GM19324 (cell line): ENCODE results near the gene GPR183.

Source experiments
- ATAC-seq: cut with Tn5 transposase; IDR thresholded peaks from one replicate; pipeline ENCODE4 v1.9.1; 2021; ENCODE audit warnings: mild to moderate bottlenecking, moderate library complexity; ENCODE audit not compliant: unreplicated experiment, low FRiP score

The GPR183 gene

DNA sequence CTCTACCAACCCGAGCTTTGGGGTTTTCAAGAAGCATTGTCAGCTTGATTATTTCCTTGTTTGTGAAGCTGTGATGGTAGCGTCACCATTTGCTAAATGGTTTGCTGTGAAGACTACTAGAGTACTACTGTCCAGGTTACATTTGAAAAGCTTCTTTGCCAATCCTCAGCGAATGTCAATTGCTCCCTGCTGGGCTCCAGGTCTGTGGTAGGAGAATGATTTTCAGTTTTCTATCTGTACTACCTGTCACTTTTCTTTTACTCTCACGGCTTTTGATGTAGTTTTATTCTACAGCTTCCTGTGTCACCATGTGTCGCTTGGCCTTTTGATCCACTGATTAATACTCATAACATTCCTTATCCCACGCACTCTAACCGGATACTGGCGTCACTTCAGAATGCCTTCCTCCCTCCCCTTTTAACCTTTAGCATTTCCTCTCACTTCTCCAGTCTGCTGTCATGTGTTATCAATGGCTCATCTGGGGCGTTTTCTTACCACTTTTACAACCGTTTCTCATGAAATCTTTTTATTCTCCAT, 7.5 kb upstream of the GPR183 start:
- no peak for ATAC-seq

GRCh38 chr13:99313941-99314340, 6.7 kb upstream of the GPR183 start:
- no peak for ATAC-seq

DNA sequence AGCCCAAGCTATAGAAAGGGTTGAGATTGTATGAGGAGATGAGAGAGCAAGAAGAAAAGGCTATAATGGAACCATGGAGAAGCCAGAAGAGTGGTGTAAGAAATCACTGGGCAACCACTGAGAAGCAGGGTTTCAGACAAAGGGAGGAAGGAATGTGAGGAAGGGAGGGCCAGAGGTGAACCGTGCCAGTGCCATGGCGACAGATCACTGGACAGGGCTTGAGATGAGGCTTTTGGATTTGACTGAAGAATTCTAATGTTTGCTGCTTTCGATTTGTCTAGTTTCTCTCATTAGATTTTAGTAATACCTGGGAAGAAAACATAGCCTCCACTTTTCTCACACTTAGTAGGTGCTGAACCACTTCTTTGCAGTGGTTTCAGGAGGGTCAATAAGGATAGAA, 6.3 kb upstream of the GPR183 start:
- ATAC-seq, result no peak

DNA sequence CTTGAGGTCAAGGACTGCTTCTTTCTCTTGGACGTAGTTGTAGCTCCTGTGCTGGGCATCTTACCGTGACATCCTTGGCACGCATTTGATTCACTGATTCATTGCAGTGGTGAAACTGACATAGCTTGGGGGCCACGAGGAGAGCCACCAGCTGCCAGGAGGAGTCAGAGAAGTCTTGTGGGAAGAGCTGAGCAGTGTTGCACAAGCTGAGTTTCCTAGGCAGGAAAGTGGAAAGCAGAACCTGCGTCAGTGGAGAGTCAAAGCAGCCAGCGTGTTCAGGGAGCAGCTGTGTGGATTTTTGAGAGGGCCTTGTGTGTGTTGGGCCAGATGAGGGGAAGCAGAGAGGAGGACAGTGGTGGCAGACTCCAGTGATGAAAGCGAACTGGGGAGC, 5.3 kb upstream of the GPR183 start:
- no peak for ATAC-seq

DNA sequence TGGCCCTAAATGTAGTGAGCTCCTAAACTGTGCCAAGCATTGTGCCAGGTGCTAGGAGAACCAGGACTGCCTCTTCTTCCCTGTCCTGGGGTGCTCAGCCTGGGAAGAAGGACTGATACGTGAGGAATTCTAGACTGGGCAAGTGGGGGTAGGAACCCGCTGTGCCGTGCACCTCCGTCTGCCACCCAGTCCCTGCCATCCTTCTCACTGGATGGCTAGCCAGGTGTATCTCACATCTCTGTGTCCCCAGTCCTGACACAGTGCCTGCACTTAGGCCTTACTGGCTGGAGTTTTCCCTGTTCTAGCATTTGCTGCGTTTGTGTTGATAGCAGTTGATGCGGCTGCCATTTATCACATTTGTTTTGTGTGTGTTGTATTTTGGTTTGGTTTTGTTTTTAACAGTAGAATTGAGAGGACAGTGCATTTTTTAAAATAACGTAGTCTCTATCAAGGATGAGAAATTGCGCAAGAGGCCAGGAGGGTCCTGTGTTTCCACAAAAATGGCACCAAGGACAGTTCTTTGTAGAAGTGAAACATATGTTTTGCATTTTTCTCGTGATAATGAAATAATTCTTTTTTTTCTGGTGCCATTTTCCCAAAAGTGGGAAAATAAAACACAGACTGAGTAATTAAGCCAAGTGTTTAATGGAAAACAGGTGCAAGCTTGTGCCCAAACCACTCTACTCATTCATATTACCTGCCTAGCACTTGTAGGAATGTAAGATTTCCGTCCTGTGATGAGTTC, 4.7 kb upstream of the GPR183 start:
- no peak for ATAC-seq

GRCh38 chr13:99311137-99311536, 3.9 kb upstream of the GPR183 start:
- no peak for ATAC-seq

DNA sequence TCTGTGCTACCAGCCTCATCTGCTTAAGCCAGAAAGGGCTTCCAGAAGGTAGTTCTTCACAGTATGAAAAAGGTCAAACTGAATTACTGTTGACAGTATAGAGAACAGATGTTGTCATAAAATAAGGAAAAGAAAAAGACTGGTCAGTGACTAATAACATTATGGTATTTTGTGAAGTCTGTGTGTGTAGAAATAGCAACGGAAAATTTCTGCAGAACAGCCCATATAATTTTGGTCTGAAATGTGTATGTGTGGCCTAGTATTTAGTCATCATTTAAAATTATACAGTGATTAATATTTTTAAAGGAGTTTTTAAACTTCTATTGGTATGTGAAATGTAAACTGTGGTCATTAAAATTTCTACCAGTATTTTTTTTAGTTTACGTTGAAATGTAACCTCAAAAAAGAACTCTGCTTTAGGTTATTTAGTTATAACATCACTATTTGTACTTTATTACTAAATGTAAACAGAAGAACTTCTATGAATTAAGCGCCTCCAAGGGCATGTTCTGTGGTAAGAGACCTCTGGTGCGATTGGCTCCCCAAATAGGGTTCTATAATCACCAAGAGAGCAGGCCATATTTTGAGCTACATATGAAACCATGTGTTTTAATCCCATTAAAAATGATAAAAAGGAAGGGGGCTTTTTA, 3.3 kb upstream of the GPR183 start:
- no peak for ATAC-seq

GRCh38 chr13:99308471-99309087, 1.4 kb upstream of the GPR183 start:
- no peak for ATAC-seq

DNA sequence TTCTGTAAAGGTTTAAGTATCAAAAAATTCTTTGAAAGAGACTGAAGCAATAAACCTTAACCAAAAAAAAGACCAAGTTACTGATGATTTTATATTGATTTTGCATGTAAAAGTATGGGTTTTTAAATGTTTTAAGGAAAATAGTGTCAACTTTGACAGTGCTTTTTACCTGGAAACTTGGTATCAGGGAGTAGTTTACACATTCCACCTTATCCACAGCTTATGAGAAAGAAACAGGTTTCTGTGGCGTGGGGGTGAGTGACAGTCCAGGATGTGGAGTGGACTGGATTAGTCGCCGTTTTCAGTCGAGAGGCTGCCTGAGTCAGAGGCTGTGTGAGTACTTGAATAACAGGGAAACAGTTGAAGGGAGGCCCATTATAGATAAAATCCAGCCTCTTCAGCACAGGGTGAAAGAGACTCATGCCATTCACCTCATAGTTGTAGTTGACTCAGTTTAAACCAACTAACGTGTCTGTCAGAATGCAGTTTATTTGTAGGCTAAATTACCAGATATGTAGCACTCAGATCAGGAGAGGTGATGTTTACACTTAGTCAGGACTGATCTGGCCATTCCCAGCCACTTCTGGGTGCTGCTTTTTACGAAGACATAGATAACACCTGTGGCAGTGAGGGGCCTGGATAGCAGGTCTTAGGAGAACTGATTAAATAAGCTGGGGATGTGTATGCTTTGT, 595 bp upstream of the GPR183 start:
- no peak for ATAC-seq

DNA sequence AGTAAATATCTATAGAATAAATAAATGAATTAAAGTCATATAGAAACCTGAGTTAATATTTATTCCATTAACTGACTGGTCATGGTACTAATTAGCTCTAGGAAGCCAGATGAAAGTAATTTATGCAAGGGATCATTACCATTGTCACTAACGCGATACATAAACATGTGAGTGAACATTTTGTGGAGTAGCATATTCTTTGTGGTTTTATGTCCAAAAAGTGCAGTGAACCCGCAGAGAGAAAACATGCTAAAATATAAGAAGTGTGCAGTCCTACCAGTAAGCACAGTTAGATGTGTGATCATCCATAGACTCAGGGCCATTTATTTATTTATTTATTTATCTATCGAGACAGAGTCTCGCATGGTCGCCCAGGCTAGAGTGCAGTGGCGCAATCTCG, 1.6 kb downstream of the GPR183 start:
- ATAC-seq, result no peak

GRCh38 chr13:99305158-99305557, 2.0 kb downstream of the GPR183 start:
- no peak for ATAC-seq

DNA sequence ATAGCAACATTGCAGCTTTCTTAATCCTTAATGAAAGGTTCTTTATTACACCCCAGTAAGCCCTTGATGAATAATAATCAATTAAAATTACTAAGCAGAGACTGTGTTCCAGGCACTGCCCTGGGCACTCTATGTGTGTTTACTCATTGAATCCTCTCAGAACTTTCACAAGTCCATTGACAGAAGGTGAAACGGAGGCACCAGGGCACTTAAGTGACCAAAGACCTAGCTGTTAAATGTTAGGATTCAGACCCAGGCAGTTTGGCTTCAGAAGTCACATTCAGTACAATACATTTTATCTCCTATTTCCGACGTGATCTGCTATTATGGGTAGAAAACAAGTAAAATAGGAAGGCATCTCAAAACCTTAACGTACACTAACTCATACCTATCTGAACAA, 2.7 kb downstream of the GPR183 start:
- ATAC-seq, result no peak

DNA sequence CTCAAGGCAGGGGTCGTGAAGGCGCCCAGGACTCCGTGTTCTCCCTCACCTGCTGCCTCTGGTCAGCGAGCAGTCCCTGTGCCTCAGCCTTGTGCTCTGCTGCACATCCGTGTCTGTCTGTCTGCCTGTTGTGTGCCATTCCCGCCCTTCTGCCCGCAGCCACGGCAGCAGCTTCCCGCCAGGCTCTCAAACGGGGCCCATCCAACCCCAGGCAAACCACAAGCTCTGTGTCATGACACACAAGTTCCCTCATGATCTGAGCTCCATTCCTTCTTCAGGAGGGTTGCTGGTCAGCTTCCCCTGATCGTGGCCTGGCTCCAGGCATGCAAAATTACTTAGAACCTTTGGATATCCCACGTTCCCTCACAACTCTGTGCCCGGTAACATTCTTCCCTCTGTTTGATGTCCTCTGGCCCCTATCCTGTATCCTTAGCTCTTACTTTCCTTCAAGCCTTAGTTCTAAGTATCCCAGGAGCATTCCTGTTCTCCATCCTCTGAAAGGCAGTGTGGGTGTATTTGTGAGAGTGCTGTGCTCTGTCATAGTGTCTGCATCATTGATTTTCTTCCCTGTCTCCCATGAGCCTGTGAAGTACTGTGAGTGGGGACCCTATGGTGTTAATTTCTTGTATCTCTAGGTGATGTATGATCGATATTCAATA, 3.2 kb downstream of the GPR183 start:
- ATAC-seq, result no peak

- no peak for ATAC-seq
These were observed 4.3 kb downstream of the GPR183 start for GRCh38 chr13:99302637-99303505.

DNA sequence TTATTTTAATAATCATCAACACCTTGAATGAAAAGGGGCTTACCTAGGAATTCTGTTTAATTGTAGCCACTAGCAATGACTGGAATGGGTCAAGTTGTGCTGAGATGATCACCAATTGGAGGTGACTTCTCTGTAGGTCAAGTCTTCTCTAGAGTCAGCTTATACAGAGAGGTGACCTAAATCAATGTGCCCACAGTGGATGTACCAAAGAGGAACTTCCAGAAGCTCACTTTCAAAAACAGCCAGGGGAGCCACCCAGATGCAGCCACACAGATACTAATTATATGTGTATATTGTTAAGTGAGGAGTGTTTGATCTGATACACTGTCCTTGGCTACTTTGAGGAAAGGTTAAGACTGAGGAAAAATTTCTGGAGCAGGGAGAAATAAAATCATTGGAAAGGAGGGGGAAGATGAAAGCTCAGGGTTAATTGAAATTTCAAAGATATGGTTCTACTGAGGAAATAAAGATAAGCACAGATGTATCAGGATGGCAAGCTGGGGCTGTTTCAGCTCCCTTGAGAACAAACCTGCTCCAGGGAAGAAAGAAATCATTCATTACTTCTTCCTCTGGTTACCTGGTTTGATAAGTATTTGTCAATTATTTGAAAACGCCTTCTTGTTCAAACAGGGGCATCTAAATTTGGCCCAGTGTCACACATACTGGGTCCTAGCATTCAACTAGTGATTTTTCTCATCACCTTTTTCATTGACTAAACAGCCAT, 5.1 kb downstream of the GPR183 start:
- no peak for ATAC-seq

GRCh38 chr13:99301056-99301838, 6.0 kb downstream of the GPR183 start:
- ATAC-seq, result no peak

GRCh38 chr13:99299920-99300341, 7.3 kb downstream of the GPR183 start:
- ATAC-seq, result no peak

- ATAC-seq, result no peak
These were observed 7.8 kb downstream of the GPR183 start for GRCh38 chr13:99299256-99299919.
